GM21526 (cell line): ENCODE measurements around the gene ARHGEF38.
"Not testable (repeated sequence)": the region's sequence is repeated elsewhere in the genome, so short reads cannot be mapped to it uniquely, and the experiment has no call there.

Experiments
- ATAC-seq: cut with Tn5 transposase; IDR thresholded peaks from one replicate; pipeline ENCODE4 v1.9.1; 2021; ENCODE audit warnings: moderate library complexity; ENCODE audit not compliant: unreplicated experiment, low FRiP score

The ARHGEF38 gene

GRCh38 chr4:105601406-105601805 lies 49.0 kb downstream of the ARHGEF38 start:
- ATAC-seq = no peak

GRCh38 chr4:105603158-105603557 lies 50.7 kb downstream of the ARHGEF38 start:
- ATAC-seq = no peak

- ATAC-seq = no peak
Measured at GRCh38 chr4:105605493-105605892, 53.1 kb downstream of the ARHGEF38 start.

GRCh38 chr4:105607876-105608275 lies 55.5 kb downstream of the ARHGEF38 start:
- no peak for ATAC-seq

- not testable (repeated sequence) for ATAC-seq
Measured at GRCh38 chr4:105609819-105610218, 57.4 kb downstream of the ARHGEF38 start.

GRCh38 chr4:105613306-105613705 lies 60.9 kb downstream of the ARHGEF38 start:
- ATAC-seq = no peak

- no peak for ATAC-seq
Measured at GRCh38 chr4:105619188-105619931, 66.9 kb downstream of the ARHGEF38 start.

- ATAC-seq = no peak
Measured at GRCh38 chr4:105620640-105621323, 68.4 kb downstream of the ARHGEF38 start.

GRCh38 chr4:105622269-105622668 lies 69.8 kb downstream of the ARHGEF38 start:
- no peak for ATAC-seq

- no peak for ATAC-seq
Measured at GRCh38 chr4:105623099-105623498, 70.7 kb downstream of the ARHGEF38 start.

- ATAC-seq = no peak
Measured at GRCh38 chr4:105624530-105624929, 72.1 kb downstream of the ARHGEF38 start.

GRCh38 chr4:105625214-105625613 lies 72.8 kb downstream of the ARHGEF38 start:
- ATAC-seq = no peak

- no peak for ATAC-seq
Measured at GRCh38 chr4:105626846-105627245, 74.4 kb downstream of the ARHGEF38 start.

- ATAC-seq = no peak
Measured at GRCh38 chr4:105627620-105628019, 75.2 kb downstream of the ARHGEF38 start.

- no peak for ATAC-seq
Measured at GRCh38 chr4:105630670-105631655, 78.5 kb downstream of the ARHGEF38 start.

GRCh38 chr4:105631818-105632400 lies 79.5 kb downstream of the ARHGEF38 start:
- ATAC-seq = no peak

- no peak for ATAC-seq
Measured at GRCh38 chr4:105632599-105632998, 80.2 kb downstream of the ARHGEF38 start.

GRCh38 chr4:105633241-105633640 lies 80.8 kb downstream of the ARHGEF38 start:
- ATAC-seq = no peak

GRCh38 chr4:105634402-105635080 lies 82.1 kb downstream of the ARHGEF38 start:
- ATAC-seq = no peak
